ENCODE data around the gene ZBTB25.

DNA sequence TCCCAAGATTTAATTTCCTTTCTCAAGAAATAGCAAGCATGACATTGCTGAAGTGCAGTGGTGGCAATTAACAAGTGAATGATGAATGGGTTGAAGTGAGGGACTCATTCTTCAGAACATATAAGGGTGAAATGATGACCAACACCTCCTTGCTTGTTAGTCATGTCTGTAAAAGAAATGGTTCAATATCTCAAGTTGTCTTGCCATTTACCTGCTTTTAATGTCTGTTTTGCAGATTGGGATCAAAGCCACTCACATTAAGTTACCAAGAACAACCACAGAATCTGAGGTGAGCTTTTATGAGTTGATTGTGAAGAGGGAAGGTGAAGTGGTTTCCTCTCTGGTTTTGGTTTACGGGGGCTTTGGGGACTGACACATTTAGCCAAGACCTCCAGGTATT, 91.4 kb downstream of the ZBTB25 start:
- no peak for TF ChIP-seq EZH2phosphoT487 (conservative IDR thresholded peaks at IDR 0.05; ENCODE audit: low read length)
- TF ChIP-seq, protein P1, sequence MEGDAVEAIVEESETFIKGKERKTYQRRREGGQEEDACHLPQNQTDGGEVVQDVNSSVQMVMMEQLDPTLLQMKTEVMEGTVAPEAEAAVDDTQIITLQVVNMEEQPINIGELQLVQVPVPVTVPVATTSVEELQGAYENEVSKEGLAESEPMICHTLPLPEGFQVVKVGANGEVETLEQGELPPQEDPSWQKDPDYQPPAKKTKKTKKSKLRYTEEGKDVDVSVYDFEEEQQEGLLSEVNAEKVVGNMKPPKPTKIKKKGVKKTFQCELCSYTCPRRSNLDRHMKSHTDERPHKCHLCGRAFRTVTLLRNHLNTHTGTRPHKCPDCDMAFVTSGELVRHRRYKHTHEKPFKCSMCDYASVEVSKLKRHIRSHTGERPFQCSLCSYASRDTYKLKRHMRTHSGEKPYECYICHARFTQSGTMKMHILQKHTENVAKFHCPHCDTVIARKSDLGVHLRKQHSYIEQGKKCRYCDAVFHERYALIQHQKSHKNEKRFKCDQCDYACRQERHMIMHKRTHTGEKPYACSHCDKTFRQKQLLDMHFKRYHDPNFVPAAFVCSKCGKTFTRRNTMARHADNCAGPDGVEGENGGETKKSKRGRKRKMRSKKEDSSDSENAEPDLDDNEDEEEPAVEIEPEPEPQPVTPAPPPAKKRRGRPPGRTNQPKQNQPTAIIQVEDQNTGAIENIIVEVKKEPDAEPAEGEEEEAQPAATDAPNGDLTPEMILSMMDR (IDR thresholded peaks at IDR 0.05; ENCODE audit: insufficient read depth, low read length, poor library complexity, severe bottlenecking) = no peak
